GM12891 (cell line): ENCODE results near the gene PPP2R3B.

Experiments
- DNase-seq: peaks from one replicate; pipeline ENCODE4 v3.0.0; 2011; ENCODE audit warnings: low spot score; ENCODE audit not compliant: insufficient read length
- FAIRE-seq: peaks from 2 replicates; lab custom pipeline; 2011; peaks lifted over from hg19 to GRCh38; lab: Jason Lieb, UNC
- PAX5 ChIP-seq: IDR thresholded peaks from 2 replicates; pipeline ENCODE4 v1.6.1; 2011; ENCODE audit warnings: low read length, moderate library complexity, mild to moderate bottlenecking; ENCODE audit not compliant: insufficient read depth, severe bottlenecking
- POLR2A ChIP-seq: IDR thresholded peaks from 2 replicates; pipeline ENCODE4 v1.6.1; 2011; ENCODE audit warnings: low read depth, low read length, control low read depth
- POLR2AphosphoS5 ChIP-seq: IDR thresholded peaks from 2 replicates; pipeline ENCODE4 v1.6.1; 2011; ENCODE audit warnings: low read depth, low read length, control low read depth
- POU2F2 ChIP-seq: IDR thresholded peaks from 2 replicates; pipeline ENCODE4 v1.6.1; 2011; ENCODE audit warnings: low read depth, mild to moderate bottlenecking, control low read depth, low read length, moderate library complexity
- SPI1 ChIP-seq: IDR thresholded peaks from 2 replicates; pipeline ENCODE4 v1.6.1; 2011; ENCODE audit warnings: low read depth, low read length, control low read depth
- TAF1 ChIP-seq: IDR thresholded peaks from 2 replicates; pipeline ENCODE4 v1.6.1; 2011; ENCODE audit warnings: low read depth, low read length, control low read depth

Gene PPP2R3B

GRCh38 chrX:302975-303374, 83.7 kb downstream of the PPP2R3B start:
- FAIRE-seq (no peak), DNase-seq (no peak)
- TF ChIP-seq TAF1 (no peak), POLR2AphosphoS5 (no peak), PAX5 (no peak), POLR2A (no peak), SPI1 (no peak)

GRCh38 chrX:300334-300733, 86.4 kb downstream of the PPP2R3B start:
- FAIRE-seq (peak; percentile 9), DNase-seq (no peak)
- TF ChIP-seq PAX5 (no peak), POLR2AphosphoS5 (no peak), TAF1 (no peak), SPI1 (no peak), POU2F2 (no peak), POLR2A (no peak)

GRCh38 chrX:298993-299392, 87.7 kb downstream of the PPP2R3B start:
- DNase-seq (no peak), FAIRE-seq (no peak)
- TF ChIP-seq SPI1, result no peak
- TF ChIP-seq POU2F2, result no peak
- TF ChIP-seq POLR2A, result no peak
- no peak for TF ChIP-seq PAX5
- TF ChIP-seq TAF1, result no peak
- TF ChIP-seq POLR2AphosphoS5, result no peak

- no peak for TF ChIP-seq PAX5
- no peak for TF ChIP-seq POU2F2
- no peak for TF ChIP-seq POLR2AphosphoS5
- TF ChIP-seq POLR2A, result no peak
- TF ChIP-seq TAF1, result no peak
- TF ChIP-seq SPI1, result no peak
- no peak for DNase-seq
- no peak for FAIRE-seq
These were observed 91.6 kb downstream of the PPP2R3B start for GRCh38 chrX:295136-295535.

GRCh38 chrX:292900-293897, 93.5 kb downstream of the PPP2R3B start:
- TF ChIP-seq POLR2AphosphoS5 (no peak), PAX5 (no peak), POU2F2 (no peak), TAF1 (no peak), POLR2A (no peak), SPI1 (no peak)
- DNase-seq (no peak), FAIRE-seq (no peak)

GRCh38 chrX:291411-291901, 95.3 kb downstream of the PPP2R3B start:
- TF ChIP-seq TAF1 (no peak), PAX5 (no peak), POLR2A (no peak), POLR2AphosphoS5 (no peak)
- DNase-seq (no peak), FAIRE-seq (no peak)

GRCh38 chrX:290476-291166, 96.1 kb downstream of the PPP2R3B start:
- TF ChIP-seq POLR2AphosphoS5 (no peak), POU2F2 (no peak), SPI1 (no peak), POLR2A (no peak), TAF1 (no peak), PAX5 (no peak)
- FAIRE-seq, result no peak

GRCh38 chrX:288561-288991, 98.1 kb downstream of the PPP2R3B start:
- DNase-seq (no peak), FAIRE-seq (no peak)
- TF ChIP-seq POLR2AphosphoS5 (no peak), TAF1 (no peak), PAX5 (no peak)

More at GRCh38 chrX:290476-291166, 96.1 kb downstream of the PPP2R3B start:
- DNase-seq, result no peak

GRCh38 chrX:287670-288069, 99.0 kb downstream of the PPP2R3B start:
- DNase-seq, result no peak
- FAIRE-seq, result no peak
- TF ChIP-seq POU2F2 (no peak), POLR2AphosphoS5 (no peak), POLR2A (no peak), TAF1 (no peak), PAX5 (no peak), SPI1 (no peak)
